Measurements from ENCODE around the gene CRYBA4.

CRYBA4 gene

GRCh38 chr22:26629988-26630761 lies 8.4 kb downstream of the CRYBA4 start:
- no peak for DNase-seq (ENCODE audit: low read depth)

GRCh38 chr22:26631282-26631681 lies 9.5 kb downstream of the CRYBA4 start:
- DNase-seq (ENCODE audit: low read depth) = no peak

- no peak for DNase-seq (ENCODE audit: low read depth)
Measured at GRCh38 chr22:26632422-26633155, 10.8 kb downstream of the CRYBA4 start.

- no peak for DNase-seq (ENCODE audit: low read depth)
Measured at GRCh38 chr22:26634189-26634588, 12.4 kb downstream of the CRYBA4 start.

GRCh38 chr22:26635117-26635516 lies 13.4 kb downstream of the CRYBA4 start:
- DNase-seq (ENCODE audit: low read depth) = no peak

- DNase-seq (ENCODE audit: low read depth) = no peak
Measured at GRCh38 chr22:26636296-26636695, 14.5 kb downstream of the CRYBA4 start.

- DNase-seq (ENCODE audit: low read depth) = peak; percentile 68
Measured at GRCh38 chr22:26642465-26643417, 21.0 kb downstream of the CRYBA4 start.

- no peak for DNase-seq (ENCODE audit: low read depth)
Measured at GRCh38 chr22:26643418-26644100, 21.8 kb downstream of the CRYBA4 start.

GRCh38 chr22:26646158-26646557 lies 24.4 kb downstream of the CRYBA4 start:
- no peak for DNase-seq (ENCODE audit: low read depth)

- peak; percentile 31 for DNase-seq (ENCODE audit: low read depth)
Measured at GRCh38 chr22:26648011-26648497, 26.3 kb downstream of the CRYBA4 start.

- no peak for DNase-seq (ENCODE audit: low read depth)
Measured at GRCh38 chr22:26648528-26649388, 27.0 kb downstream of the CRYBA4 start.

- no peak for DNase-seq (ENCODE audit: low read depth)
Measured at GRCh38 chr22:26650722-26651421, 29.1 kb downstream of the CRYBA4 start.

- DNase-seq (ENCODE audit: low read depth) = no peak
Measured at GRCh38 chr22:26651815-26652214, 30.1 kb downstream of the CRYBA4 start.

GRCh38 chr22:26656891-26657851 lies 35.4 kb downstream of the CRYBA4 start, which contains the start of gene MIAT:
MIAT (plus strand) TSS chr22:26657588.
- DNase-seq (ENCODE audit: low read depth) = peak; percentile 43

GRCh38 chr22:26658161-26658560 lies 36.4 kb downstream of the CRYBA4 start:
- DNase-seq (ENCODE audit: low read depth) = no peak

- peak; percentile 59 for DNase-seq (ENCODE audit: low read depth)
Measured at GRCh38 chr22:26658671-26659478, 37.1 kb downstream of the CRYBA4 start.

- no peak for DNase-seq (ENCODE audit: low read depth)
Measured at GRCh38 chr22:26660356-26660755, 38.6 kb downstream of the CRYBA4 start.

Measured in activated gamma-delta T cell treated with anti-CD3 and anti-CD28 coated beads, Interleukin-2, amount 50 U/mL, for 16 hours (primary cell).